ENCODE results near the gene PFKFB1. TPM values are rescaled to one million over a fixed set of nuclear protein-coding genes. Genes with fewer than 3 reads are reported as not detected.

PFKFB1 gene
- polyA plus RNA-seq, 2 donors = 0.11 to 0.26 TPM

DNA sequence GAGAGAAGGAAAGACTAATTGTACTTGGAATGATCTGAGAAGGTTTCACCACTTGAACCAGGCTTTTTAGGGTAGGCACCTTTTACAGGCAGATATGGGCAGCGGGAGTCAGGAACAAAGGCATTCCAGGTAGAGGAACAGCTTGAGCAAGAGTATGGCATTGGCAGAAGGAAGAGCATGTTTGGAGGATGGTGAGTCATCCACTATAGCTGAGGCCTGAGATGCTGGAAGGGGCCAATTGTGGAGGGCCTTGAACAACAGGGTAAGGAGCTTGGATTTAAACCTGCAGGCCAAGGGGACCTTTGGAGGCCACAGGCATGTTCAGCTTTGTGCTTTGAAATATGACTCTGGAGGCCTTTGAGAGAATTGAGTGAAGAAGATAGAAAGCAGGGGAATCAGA is 32.2 kb downstream of the PFKFB1 start:
- H3K27me3 ChIP-seq (ENCODE audit: control insufficient read depth in 1 of 2, insufficient read depth in 2 of 2, low read length in 2 of 2) = peaks cover 0 to 6% of the 10 kb centered on the region in 2 donors
- no peaks in the 10 kb centered on the region for H3K9me3 ChIP-seq (ENCODE audit: control insufficient read depth in 2 of 2, insufficient read depth in 1 of 2, low read depth in 1 of 2, low read length in 1 of 2)
- no peak overlapping the region for H3K27ac ChIP-seq (ENCODE audit: low read depth in 2 of 2, low read length in 1 of 2)
- 79 to 91% methylated on average over 1 of the region's 1 CpG for WGBS, 2 donors
- no peak overlapping the region for H3K4me3 ChIP-seq (ENCODE audit: low read depth in 1 of 2, low read length in 2 of 2)
- H3K4me1 ChIP-seq (ENCODE audit: control insufficient read depth in 2 of 2, insufficient read depth in 2 of 2, low read length in 1 of 2) = no peaks in the 10 kb centered on the region
- H3K36me3 ChIP-seq (ENCODE audit: control insufficient read depth in 2 of 2, insufficient read depth in 2 of 2, low read length in 1 of 2) = no peaks in the 10 kb centered on the region

GRCh38 chrX:54950730-54951375 is 43.1 kb downstream of the PFKFB1 start:
- Histone ChIP-seq H3K27me3 (ENCODE audit: control insufficient read depth in 1 of 2, insufficient read depth in 2 of 2, low read length in 2 of 2) (no peaks in the 10 kb centered on the region), H3K4me1 (ENCODE audit: control insufficient read depth in 2 of 2, insufficient read depth in 2 of 2, low read length in 1 of 2) (no peaks in the 10 kb centered on the region), H3K9me3 (ENCODE audit: control insufficient read depth in 2 of 2, insufficient read depth in 1 of 2, low read depth in 1 of 2, low read length in 1 of 2) (no peaks in the 10 kb centered on the region), H3K4me3 (ENCODE audit: low read depth in 1 of 2, low read length in 2 of 2) (no peak overlapping the region), H3K36me3 (ENCODE audit: control insufficient read depth in 2 of 2, insufficient read depth in 2 of 2, low read length in 1 of 2) (no peaks in the 10 kb centered on the region), H3K27ac (ENCODE audit: low read depth in 2 of 2, low read length in 1 of 2) (no peak overlapping the region)
- 64 to 67% methylated on average over 8 of the region's 8 CpGs for WGBS, 2 donors

DNA sequence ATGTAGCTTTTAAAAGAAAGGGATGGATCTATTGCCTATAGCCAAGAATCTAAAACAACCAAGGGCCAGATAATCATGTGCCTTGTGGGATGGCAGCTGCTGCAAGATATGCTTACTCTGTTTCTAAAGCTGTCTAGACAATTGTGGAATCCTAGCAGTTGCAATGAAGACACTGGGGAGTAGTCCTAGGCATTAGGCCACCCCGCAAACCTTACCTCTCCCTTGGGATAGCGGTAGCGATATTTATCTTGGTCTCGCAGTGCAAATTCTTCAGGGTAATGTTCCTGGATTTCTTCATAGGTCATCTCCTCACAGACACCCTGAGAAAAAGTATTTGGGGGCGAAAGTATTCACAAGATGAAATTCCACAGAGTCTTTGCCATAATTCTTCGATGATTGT is 48.8 kb downstream of the PFKFB1 start:
- Histone ChIP-seq H3K4me3 (ENCODE audit: low read depth in 1 of 2, low read length in 2 of 2) (no peak overlapping the region), H3K36me3 (ENCODE audit: control insufficient read depth in 2 of 2, insufficient read depth in 2 of 2, low read length in 1 of 2) (no peaks in the 10 kb centered on the region), H3K27ac (ENCODE audit: low read depth in 2 of 2, low read length in 1 of 2) (no peak overlapping the region), H3K4me1 (ENCODE audit: control insufficient read depth in 2 of 2, insufficient read depth in 2 of 2, low read length in 1 of 2) (no peaks in the 10 kb centered on the region), H3K9me3 (ENCODE audit: control insufficient read depth in 2 of 2, insufficient read depth in 1 of 2, low read depth in 1 of 2, low read length in 1 of 2) (no peaks in the 10 kb centered on the region), H3K27me3 (ENCODE audit: control insufficient read depth in 1 of 2, insufficient read depth in 2 of 2, low read length in 2 of 2) (no peaks in the 10 kb centered on the region)
- 87 to 94% methylated on average over 6 of the region's 6 CpGs for WGBS, 2 donors

- Histone ChIP-seq H3K27ac (ENCODE audit: low read depth in 2 of 2, low read length in 1 of 2) (no peak overlapping the region), H3K9me3 (ENCODE audit: control insufficient read depth in 2 of 2, insufficient read depth in 1 of 2, low read depth in 1 of 2, low read length in 1 of 2) (no peaks in the 10 kb centered on the region), H3K36me3 (ENCODE audit: control insufficient read depth in 2 of 2, insufficient read depth in 2 of 2, low read length in 1 of 2) (no peaks in the 10 kb centered on the region), H3K27me3 (ENCODE audit: control insufficient read depth in 1 of 2, insufficient read depth in 2 of 2, low read length in 2 of 2) (no peaks in the 10 kb centered on the region), H3K4me1 (ENCODE audit: control insufficient read depth in 2 of 2, insufficient read depth in 2 of 2, low read length in 1 of 2) (no peaks in the 10 kb centered on the region), H3K4me3 (ENCODE audit: low read depth in 1 of 2, low read length in 2 of 2) (no peak overlapping the region)
These were observed 49.2 kb downstream of the PFKFB1 start for GRCh38 chrX:54944816-54945215.

GRCh38 chrX:54937416-54937815 is 56.6 kb downstream of the PFKFB1 start:
- Histone ChIP-seq H3K27ac (ENCODE audit: low read depth in 2 of 2, low read length in 1 of 2) (no peak overlapping the region), H3K9me3 (ENCODE audit: control insufficient read depth in 2 of 2, insufficient read depth in 1 of 2, low read depth in 1 of 2, low read length in 1 of 2) (no peaks in the 10 kb centered on the region), H3K4me3 (ENCODE audit: low read depth in 1 of 2, low read length in 2 of 2) (no peak overlapping the region), H3K4me1 (ENCODE audit: control insufficient read depth in 2 of 2, insufficient read depth in 2 of 2, low read length in 1 of 2) (no peaks in the 10 kb centered on the region), H3K27me3 (ENCODE audit: control insufficient read depth in 1 of 2, insufficient read depth in 2 of 2, low read length in 2 of 2) (peaks cover 0 to 6% of the 10 kb centered on the region in 2 donors), H3K36me3 (ENCODE audit: control insufficient read depth in 2 of 2, insufficient read depth in 2 of 2, low read length in 1 of 2) (no peaks in the 10 kb centered on the region)
- WGBS, 2 donors = 73 to 93% methylated on average over 4 of the region's 4 CpGs

GRCh38 chrX:54935306-54935705 is 58.7 kb downstream of the PFKFB1 start:
- H3K27me3 ChIP-seq (ENCODE audit: control insufficient read depth in 1 of 2, insufficient read depth in 2 of 2, low read length in 2 of 2) = peaks cover 0 to 6% of the 10 kb centered on the region in 2 donors
- no peaks in the 10 kb centered on the region for H3K36me3 ChIP-seq (ENCODE audit: control insufficient read depth in 2 of 2, insufficient read depth in 2 of 2, low read length in 1 of 2)
- no peak overlapping the region for H3K4me3 ChIP-seq (ENCODE audit: low read depth in 1 of 2, low read length in 2 of 2)
- no peaks in the 10 kb centered on the region for H3K4me1 ChIP-seq (ENCODE audit: control insufficient read depth in 2 of 2, insufficient read depth in 2 of 2, low read length in 1 of 2)
- H3K27ac ChIP-seq (ENCODE audit: low read depth in 2 of 2, low read length in 1 of 2) = no peak overlapping the region
- no peaks in the 10 kb centered on the region for H3K9me3 ChIP-seq (ENCODE audit: control insufficient read depth in 2 of 2, insufficient read depth in 1 of 2, low read depth in 1 of 2, low read length in 1 of 2)
- 71 to 92% methylated on average over 4 of the region's 4 CpGs for WGBS, 2 donors

- H3K9me3 ChIP-seq (ENCODE audit: control insufficient read depth in 2 of 2, insufficient read depth in 1 of 2, low read depth in 1 of 2, low read length in 1 of 2) = no peaks in the 10 kb centered on the region
- H3K4me3 ChIP-seq (ENCODE audit: low read depth in 1 of 2, low read length in 2 of 2) = no peak overlapping the region
- 65 to 87% methylated on average over 3 of the region's 3 CpGs for WGBS, 2 donors
- no peak overlapping the region for H3K27ac ChIP-seq (ENCODE audit: low read depth in 2 of 2, low read length in 1 of 2)
- H3K27me3 ChIP-seq (ENCODE audit: control insufficient read depth in 1 of 2, insufficient read depth in 2 of 2, low read length in 2 of 2) = peaks cover 0 to 6% of the 10 kb centered on the region in 2 donors
- H3K4me1 ChIP-seq (ENCODE audit: control insufficient read depth in 2 of 2, insufficient read depth in 2 of 2, low read length in 1 of 2) = no peaks in the 10 kb centered on the region
- no peaks in the 10 kb centered on the region for H3K36me3 ChIP-seq (ENCODE audit: control insufficient read depth in 2 of 2, insufficient read depth in 2 of 2, low read length in 1 of 2)
These were observed 59.1 kb downstream of the PFKFB1 start for GRCh38 chrX:54934890-54935289.

- H3K27me3 ChIP-seq (ENCODE audit: control insufficient read depth in 1 of 2, insufficient read depth in 2 of 2, low read length in 2 of 2) = peaks cover 0 to 6% of the 10 kb centered on the region in 2 donors
- no peak overlapping the region for H3K4me3 ChIP-seq (ENCODE audit: low read depth in 1 of 2, low read length in 2 of 2)
- no peak overlapping the region for H3K27ac ChIP-seq (ENCODE audit: low read depth in 2 of 2, low read length in 1 of 2)
- peaks cover 0 to 2% of the 10 kb centered on the region in 2 donors for H3K9me3 ChIP-seq (ENCODE audit: control insufficient read depth in 2 of 2, insufficient read depth in 1 of 2, low read depth in 1 of 2, low read length in 1 of 2)
- 65 to 79% methylated on average over 6 of the region's 6 CpGs for WGBS, 2 donors
- no peaks in the 10 kb centered on the region for H3K4me1 ChIP-seq (ENCODE audit: control insufficient read depth in 2 of 2, insufficient read depth in 2 of 2, low read length in 1 of 2)
- H3K36me3 ChIP-seq (ENCODE audit: control insufficient read depth in 2 of 2, insufficient read depth in 2 of 2, low read length in 1 of 2) = no peaks in the 10 kb centered on the region
These were observed 59.9 kb downstream of the PFKFB1 start for GRCh38 chrX:54934058-54934457.

DNA sequence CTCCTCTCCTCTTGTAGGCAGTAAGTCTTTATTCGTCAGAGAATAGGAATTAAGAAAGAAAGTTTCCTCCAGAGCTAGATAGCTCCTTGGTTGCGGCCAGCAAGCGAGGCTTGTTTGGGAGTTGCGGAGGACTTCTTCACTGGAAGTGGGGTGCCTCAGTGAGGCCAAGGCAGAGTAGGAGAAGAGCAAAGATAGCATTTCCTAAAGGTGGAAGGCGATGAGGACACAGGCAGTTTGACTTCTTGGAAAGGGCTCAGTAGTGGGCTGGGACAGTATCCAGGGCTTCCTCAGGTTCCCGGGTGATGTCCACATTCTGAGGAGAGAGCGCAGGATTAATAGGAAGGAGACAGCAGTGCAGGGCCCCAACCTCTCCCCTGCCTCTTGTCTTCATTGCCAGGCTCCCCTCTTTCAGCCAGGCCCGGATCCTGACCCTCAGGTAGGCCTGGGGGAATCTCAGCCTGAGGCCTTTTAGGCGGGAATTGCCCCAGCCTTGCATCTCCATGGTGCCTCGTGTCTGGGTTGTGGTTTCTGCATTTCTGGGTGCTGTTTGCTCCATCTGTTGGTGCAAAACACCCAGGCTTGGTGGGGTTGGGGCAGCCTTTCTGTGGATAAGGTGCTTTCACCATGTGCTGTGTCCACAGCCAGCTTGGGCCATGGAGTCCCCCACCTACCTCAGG is 60.7 kb downstream of the PFKFB1 start:
- Histone ChIP-seq H3K36me3 (ENCODE audit: control insufficient read depth in 2 of 2, insufficient read depth in 2 of 2, low read length in 1 of 2) (no peaks in the 10 kb centered on the region), H3K4me1 (ENCODE audit: control insufficient read depth in 2 of 2, insufficient read depth in 2 of 2, low read length in 1 of 2) (no peaks in the 10 kb centered on the region), H3K27me3 (ENCODE audit: control insufficient read depth in 1 of 2, insufficient read depth in 2 of 2, low read length in 2 of 2) (peaks cover 0 to 6% of the 10 kb centered on the region in 2 donors), H3K9me3 (ENCODE audit: control insufficient read depth in 2 of 2, insufficient read depth in 1 of 2, low read depth in 1 of 2, low read length in 1 of 2) (peaks cover 0 to 5% of the 10 kb centered on the region in 2 donors), H3K27ac (ENCODE audit: low read depth in 2 of 2, low read length in 1 of 2) (no peak overlapping the region), H3K4me3 (ENCODE audit: low read depth in 1 of 2, low read length in 2 of 2) (no peak overlapping the region)
- 83 to 88% methylated on average over 10 of the region's 10 CpGs for whole genome bisulfite sequencing, 2 donors

DNA sequence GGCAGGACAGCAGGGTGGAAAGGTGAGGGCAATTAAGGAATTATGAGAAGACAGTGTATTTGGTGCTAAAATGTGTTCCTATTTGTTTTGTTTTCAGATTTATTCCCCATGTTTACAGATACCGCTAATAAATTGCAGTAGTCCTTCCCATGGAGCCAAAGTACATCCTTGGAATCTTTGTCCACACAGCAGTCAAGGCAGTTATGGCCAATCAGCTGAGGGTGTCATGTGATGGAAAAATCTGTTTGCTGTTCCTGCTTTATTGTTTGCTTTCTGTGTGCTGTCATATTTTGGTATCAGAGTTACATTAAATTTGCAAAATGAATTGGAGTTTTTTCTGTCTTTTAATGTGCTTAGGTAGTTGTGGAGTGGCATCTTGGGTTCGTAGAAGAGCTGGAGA is 62.9 kb downstream of the PFKFB1 start:
- Histone ChIP-seq H3K4me3 (ENCODE audit: low read depth in 1 of 2, low read length in 2 of 2) (no peak overlapping the region), H3K27ac (ENCODE audit: low read depth in 2 of 2, low read length in 1 of 2) (no peak overlapping the region), H3K9me3 (ENCODE audit: control insufficient read depth in 2 of 2, insufficient read depth in 1 of 2, low read depth in 1 of 2, low read length in 1 of 2) (peaks cover 0 to 5% of the 10 kb centered on the region in 2 donors), H3K4me1 (ENCODE audit: control insufficient read depth in 2 of 2, insufficient read depth in 2 of 2, low read length in 1 of 2) (no peaks in the 10 kb centered on the region), H3K27me3 (ENCODE audit: control insufficient read depth in 1 of 2, insufficient read depth in 2 of 2, low read length in 2 of 2) (peaks cover 0 to 6% of the 10 kb centered on the region in 2 donors), H3K36me3 (ENCODE audit: control insufficient read depth in 2 of 2, insufficient read depth in 2 of 2, low read length in 1 of 2) (no peaks in the 10 kb centered on the region)
- 63 to 89% methylated on average over 2 of the region's 2 CpGs for WGBS, 2 donors
